NCI-H1092 treated with DMSO at 0.1 percent for 48 hours (cell line): ENCODE results near the gene NCAPG2.
"Not testable (repeated sequence)": the region's sequence is repeated elsewhere in the genome, so short reads cannot be mapped to it uniquely, and the experiment has no call there.

ENCODE experiments used
- DNase-seq: peaks from one replicate; lab custom pipeline; 2025; lab: John Stamatoyannopoulos, UW

NCAPG2 gene

DNA sequence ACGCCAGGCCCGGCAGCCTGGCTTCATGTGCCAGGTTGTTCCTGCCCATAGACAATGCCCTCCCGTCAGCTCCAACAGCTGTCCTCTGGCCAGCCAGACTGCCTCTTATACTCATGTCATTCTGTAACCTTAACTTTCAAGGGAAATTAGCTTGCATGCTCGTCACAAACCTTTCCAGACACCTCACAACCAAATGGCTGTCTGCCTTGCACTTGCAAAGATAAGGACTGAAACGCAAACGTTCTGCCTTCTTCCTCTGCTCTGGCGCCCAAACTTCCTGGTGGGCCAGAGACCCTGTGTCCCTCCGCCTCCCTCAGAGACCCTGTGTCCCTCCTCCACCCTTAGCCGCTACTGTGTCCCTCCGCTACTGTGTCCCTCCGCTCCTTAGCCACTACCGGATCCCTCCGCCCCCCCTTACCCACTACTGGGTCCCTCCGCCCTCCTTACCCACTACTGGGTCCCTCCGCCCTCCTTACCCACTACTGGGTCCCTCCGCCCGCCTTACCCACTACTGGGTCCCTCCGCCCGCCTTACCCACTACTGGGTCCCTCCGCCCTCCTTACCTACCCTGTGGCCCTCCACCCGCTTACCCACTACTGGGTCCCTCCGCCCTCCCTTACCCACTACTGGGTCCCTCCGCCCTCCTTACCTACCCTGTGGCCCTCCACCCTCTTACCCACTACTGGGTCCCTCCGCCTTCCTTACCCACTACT is 37.5 kb downstream of the NCAPG2 start:
- not testable (repeated sequence) for DNase-seq

DNA sequence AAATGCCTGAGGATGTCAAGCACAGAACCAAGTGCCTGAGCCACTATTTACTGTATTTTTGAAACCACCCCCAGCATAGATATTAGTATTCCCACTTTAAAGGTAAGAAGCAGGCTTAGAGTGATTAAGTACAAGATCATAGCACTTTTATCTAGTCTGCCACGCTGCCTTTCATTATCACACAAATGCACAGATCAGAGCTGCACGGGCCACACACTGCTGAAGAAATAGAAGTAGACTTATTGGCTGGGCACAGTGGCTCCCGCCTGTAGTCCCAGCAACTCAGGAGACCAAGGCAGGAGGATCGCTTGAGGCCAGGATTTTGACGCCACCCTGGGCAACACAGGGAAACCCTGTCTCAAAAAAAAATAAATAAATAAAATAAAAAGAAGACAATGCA is 38.2 kb downstream of the NCAPG2 start:
- DNase-seq: no peak

- DNase-seq: no peak
These were observed 40.2 kb downstream of the NCAPG2 start for GRCh38 chr7:158664406-158664805.

DNA sequence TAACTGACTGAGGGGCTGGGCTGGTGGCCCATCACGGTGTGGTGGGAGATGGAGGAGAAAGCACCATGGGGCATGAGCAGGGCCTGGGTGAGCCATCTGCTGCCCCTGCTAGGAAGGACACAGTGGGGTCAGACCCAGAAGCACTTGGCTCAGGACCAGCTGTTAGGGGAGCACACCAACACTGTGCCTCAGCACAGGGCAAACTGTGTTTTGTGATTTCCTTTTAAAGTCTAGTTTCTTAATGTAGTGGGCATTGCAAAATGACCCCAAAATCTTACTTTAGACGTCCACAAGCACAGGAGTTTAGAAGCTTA is 41.2 kb downstream of the NCAPG2 start:
- peak; percentile 50 for DNase-seq

GRCh38 chr7:158662610-158663427 is 41.8 kb downstream of the NCAPG2 start:
- peak; percentile 50 for DNase-seq

DNA sequence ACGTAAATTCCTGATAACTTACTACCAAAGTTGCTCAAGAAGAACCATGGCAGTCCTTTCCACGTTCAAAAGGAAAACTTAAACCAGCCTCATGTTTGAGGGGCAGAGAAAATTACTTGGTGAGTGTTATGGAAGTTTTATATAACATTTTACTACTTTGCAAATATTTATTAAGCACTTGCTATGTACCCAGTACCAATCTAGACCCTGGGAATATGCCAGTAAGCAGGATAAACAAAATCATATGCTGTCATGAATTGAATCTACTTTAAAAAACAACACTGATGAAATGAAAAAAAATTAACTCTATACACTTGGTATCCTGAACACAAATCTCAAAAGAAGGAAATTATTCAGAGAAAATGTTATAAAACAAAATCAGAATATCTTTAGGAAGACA is 46.1 kb downstream of the NCAPG2 start:
- no peak for DNase-seq

DNA sequence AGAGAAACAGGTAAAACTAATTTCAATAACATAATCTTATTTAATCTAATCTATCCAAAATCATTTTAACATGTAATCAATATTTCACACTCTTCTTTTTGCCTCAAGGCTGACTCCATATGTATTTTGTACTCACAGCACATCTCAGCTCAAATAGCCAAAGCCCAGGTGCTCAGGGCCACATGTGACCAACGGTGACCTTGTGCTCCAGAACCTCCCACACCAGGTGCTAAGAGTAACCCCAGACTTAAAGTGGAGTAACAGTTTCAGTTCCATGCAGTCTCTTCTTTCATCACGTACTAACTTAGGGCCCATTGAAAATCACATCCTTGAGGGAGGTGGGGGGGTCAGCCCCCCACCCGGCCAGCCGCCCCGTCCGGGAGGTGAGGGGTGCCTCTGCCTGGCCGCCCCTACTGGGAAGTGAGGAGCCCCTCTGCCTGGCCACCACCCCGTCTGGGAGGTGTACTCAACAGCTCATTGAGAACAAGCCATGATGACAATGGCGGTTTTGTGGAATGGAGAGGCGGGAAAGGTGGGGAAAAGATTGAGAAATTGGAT is 47.3 kb downstream of the NCAPG2 start:
- no peak for DNase-seq

DNA sequence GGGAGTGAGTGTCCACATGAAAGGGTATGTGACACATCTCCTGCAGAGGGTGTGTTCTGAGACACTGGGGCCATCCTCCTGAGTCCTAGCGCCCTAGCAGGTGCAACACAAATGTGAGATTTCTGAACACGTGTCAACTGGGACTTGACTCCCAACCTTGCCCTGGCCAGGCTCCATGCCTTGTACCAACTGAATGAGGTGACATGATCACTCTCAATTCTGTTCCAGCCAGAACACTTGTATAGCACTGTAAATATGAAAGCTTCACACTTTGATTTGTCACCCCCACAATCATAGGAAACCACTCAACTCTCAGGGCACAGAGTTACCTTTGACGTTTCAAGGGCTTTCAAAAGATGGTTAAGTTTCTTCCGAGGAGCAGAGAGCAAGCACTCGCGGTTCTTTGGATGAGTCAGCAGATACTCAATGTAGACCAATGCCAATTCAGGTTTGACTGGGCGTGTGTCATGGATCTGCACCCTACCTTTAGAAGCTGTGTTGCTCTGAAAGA is 48.6 kb downstream of the NCAPG2 start:
- DNase-seq: no peak

DNA sequence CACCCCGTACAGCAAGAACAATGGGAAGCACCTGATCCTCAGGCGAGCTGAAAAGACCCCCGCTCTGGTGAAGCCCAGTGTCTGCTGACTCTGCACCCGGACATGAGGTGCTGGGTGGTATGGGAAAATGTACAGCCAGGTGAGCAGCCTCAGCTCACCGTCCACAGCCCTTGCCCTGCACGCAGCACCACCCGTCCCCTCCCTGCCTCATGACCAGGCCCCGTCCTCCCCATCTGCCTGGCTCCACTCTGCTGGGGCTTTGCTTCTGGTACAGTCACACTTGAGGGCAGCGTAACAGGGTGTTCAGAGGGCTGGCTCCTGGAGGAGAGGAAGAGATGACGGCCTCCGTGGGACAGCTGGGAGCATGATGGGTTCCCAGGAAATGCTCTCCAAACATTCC is 49.1 kb downstream of the NCAPG2 start:
- DNase-seq: no peak

DNA sequence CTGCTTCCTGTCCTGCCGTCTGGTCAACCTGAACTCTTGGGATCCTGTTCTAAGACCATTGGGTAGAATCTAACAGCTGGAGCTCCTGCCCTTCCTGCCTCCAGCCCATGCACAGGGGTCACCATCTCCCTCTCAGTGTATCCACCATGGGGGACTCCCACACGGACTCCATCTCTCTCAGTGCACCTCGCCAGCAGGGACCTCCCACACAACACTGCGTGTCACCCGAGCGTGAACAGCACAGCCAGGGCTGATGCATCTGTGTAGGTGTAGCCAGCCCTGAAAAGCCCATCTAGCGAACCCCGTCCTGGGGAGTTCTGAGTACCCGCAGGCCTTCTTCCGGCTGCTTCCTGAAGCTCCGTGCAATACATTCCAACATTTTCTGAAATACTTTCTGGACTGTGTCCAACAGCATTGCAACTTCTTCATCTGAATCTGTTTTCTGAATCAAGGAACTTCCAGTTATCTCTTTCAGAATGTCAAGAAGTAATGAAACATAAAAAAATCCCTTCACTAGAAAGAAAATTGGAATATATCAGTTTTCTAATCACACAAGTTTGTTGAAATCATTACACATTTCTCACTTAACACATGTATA is 52.5 kb downstream of the NCAPG2 start:
- no peak for DNase-seq

GRCh38 chr7:158650821-158651225 is 53.8 kb downstream of the NCAPG2 start:
- DNase-seq: no peak

DNA sequence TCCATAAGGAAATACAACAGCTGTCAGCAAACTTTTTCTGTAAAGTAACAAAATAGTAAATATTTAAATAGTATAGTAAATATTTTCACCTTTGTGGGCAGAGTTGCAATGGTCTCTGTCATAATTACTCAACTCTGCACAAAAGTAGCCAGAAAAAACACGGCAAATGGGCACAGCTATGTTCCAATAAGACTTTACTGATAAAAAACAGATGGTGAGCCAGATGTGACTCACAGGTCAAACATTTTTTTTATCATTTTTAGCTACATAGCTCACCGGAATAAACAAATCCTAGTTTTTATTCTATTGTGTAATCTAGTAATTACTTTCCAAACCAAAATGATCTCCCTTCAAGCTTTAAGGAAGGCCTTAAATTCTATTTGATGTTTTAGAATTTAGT is 55.3 kb downstream of the NCAPG2 start:
- no peak for DNase-seq

GRCh38 chr7:158648787-158649186 is 55.8 kb downstream of the NCAPG2 start:
- no peak for DNase-seq

DNA sequence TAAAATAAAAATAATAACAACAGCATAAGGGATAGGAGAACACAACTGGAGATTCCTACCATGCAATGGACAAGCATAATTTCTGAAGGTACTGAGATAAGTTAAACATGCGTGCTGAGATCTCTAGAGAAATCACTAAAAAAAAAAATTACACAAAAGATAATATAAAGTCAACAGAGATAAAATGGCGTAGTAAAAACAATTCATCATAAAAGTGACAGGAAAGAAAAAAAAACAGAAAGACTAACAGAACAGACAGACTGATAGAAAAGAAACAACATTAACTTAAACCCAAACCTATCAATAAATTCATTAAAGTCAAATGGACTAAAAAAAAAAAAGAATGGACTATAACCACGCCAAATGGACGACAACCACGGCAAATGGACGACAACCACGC is 56.4 kb downstream of the NCAPG2 start:
- no peak for DNase-seq

DNA sequence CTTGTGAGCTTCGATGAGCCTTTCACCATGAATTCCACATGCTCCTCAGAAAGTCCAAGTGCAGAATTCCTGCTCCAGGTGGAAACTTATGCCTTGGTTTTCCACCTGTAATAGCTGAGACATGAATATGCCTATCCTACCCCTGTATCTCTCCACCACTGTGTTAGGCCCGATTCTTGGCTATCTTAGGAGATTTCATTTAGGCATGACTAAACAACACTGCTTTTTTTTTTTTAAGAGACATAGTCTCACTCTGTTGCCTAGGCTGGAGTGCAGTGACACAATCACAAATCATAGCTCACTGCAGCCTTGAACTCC is 57.2 kb downstream of the NCAPG2 start:
- DNase-seq: no peak

GRCh38 chr7:158646766-158647474 is 57.7 kb downstream of the NCAPG2 start:
- DNase-seq: peak; percentile 18

DNA sequence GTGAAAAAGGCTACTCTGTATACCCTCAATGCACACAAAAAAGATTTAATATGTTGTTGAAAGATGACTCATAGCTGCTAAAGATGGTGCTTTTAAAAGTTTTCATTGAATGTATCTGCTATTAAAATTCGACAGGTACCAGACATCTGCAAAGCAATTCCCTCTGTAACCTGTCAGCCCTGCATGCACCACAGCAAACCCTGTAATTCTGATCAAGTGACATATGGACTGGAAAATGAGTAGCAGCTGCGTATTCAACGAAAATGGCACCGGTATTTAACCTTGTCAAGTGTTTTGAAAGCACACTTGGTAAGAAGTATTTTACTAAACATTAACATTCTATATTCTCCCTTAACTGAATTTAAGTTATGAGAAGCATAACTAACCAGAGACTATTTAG is 58.8 kb downstream of the NCAPG2 start:
- no peak for DNase-seq

DNA sequence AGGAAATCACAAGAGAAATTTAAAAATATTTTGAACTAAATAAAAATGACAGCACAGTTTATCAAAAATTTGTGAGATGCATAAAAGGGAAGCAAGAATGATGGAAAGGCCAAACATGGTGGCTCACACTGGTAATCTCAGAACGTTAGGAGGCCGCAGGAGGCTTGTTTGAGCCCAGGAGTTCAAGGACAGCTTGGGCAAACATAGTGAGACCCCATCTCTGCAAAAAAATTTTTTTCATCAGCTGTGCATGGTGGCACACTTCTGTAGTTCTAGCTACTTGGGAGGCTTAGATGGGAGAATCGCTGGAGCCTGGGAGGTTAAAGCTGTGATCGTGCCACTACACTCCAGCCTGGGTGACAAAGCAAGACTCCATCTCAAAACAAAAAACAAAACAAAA is 62.5 kb downstream of the NCAPG2 start:
- no peak for DNase-seq

GRCh38 chr7:158638001-158638400 is 66.6 kb downstream of the NCAPG2 start:
- DNase-seq: no peak

- DNase-seq: no peak
These were observed 71.3 kb downstream of the NCAPG2 start for GRCh38 chr7:158633055-158633956.

- no peak for DNase-seq
These were observed 72.9 kb downstream of the NCAPG2 start for GRCh38 chr7:158631574-158632195.
